IPS DF 4.7 (cell line): ENCODE results near the gene CEP78.
"Not testable (repeated sequence)": the region's sequence is repeated elsewhere in the genome, so short reads cannot be mapped to it uniquely, and the experiment has no call there.

Experiments used
- DNase-seq: peaks from one replicate; pipeline ENCODE4 v3.0.0-alpha.2; 2013; ENCODE audit warnings: low spot score; ENCODE audit errors: extremely low read depth

The CEP78 gene, protein sequence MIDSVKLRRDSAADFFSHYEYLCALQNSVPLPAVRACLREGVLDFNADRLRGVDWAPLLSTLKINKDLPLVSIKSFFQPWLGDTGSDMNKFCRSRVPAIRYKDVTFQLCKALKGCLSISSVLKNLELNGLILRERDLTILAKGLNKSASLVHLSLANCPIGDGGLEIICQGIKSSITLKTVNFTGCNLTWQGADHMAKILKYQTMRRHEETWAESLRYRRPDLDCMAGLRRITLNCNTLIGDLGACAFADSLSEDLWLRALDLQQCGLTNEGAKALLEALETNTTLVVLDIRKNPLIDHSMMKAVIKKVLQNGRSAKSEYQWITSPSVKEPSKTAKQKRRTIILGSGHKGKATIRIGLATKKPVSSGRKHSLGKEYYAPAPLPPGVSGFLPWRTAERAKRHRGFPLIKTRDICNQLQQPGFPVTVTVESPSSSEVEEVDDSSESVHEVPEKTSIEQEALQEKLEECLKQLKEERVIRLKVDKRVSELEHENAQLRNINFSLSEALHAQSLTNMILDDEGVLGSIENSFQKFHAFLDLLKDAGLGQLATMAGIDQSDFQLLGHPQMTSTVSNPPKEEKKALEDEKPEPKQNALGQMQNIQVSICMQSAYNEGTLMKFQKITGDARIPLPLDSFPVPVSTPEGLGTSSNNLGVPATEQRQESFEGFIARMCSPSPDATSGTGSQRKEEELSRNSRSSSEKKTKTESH

DNA sequence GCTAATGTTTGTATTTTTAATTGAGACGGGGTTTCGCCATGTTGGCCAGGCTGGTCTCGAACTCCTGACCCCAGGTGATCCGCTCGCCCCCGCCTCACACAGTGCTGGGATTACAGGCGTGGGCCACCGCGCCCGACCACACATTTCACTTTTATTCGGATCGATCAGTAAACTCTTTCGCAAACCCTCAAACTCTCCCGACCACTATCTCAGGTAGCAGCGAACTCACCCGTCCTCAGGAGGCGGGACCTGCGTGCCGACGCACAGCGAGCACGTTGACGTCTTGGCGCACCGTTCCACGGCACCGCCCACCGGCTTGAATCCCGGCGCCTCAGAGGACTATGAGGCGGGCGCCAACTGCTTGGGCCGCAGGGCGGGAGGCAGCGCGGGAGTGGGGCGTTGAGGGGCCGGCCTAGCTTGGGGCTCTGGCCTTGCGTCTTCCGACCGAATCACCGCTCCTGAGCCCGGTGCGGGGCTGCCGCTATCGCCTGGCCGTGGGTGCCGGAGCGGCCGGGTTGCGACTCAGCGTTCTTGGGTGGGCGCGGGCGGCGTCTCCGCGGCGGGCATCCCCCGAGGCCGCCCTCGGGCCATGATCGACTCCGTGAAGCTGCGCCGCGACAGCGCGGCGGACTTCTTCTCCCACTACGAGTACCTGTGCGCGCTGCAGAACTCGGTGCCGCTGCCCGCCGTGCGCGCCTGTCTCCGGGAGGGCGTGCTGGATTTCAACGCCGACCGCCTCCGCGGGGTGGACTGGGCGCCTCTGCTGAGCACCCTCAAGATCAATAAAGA lies at the start of gene CEP78:
Gene CEP78, plus strand, starts transcription at position 314 of the 789 bp plus-strand sequence. Its CDS starts 276 bp downstream, at position 590.
- DNase-seq: peak; percentile 89

- no peak for DNase-seq
Observed at GRCh38 chr9:78187763-78188484, 48.0 kb upstream of the CEP78 start.

GRCh38 chr9:78188594-78188993 lies 47.3 kb upstream of the CEP78 start:
- no peak for DNase-seq

DNA sequence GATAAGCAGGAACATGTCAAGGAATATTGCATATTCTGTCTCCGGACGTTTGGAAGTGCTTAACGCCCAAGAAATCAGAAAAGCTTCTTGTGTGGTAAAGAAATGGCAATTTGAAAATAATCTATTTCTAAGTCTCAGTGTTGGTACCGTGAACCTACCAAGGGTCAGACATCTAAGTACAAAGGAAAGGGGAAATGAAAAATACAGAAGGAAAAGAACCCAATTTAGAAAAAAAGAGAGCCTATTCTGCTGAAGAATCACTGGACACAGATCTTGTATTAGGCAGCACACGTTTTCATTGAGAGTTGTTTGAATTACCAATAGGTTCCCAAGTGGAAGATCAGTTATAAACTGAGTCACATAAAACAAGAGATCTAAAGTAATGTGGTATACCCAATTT lies 46.9 kb upstream of the CEP78 start:
- DNase-seq: no peak

GRCh38 chr9:78189461-78189860 lies 46.4 kb upstream of the CEP78 start:
- DNase-seq: no peak

DNA sequence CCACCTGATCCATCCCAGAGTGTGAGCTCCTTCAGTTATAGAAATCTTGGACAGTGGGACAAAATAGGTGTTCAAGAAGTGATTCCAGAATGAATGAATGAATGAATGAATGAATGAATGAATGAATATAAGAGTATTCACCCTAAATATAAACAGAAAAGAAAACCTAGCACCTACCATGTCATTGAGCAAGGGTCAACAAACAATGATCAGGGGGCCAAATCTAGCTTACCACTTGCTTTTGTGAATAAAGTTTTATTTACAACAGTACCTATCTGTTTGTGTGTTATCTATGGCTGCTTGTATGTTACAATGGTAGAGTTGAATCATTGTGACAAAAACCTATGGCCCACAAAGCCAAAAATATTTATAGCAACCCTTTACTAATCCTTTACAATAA lies 43.9 kb upstream of the CEP78 start:
- DNase-seq: no peak

DNA sequence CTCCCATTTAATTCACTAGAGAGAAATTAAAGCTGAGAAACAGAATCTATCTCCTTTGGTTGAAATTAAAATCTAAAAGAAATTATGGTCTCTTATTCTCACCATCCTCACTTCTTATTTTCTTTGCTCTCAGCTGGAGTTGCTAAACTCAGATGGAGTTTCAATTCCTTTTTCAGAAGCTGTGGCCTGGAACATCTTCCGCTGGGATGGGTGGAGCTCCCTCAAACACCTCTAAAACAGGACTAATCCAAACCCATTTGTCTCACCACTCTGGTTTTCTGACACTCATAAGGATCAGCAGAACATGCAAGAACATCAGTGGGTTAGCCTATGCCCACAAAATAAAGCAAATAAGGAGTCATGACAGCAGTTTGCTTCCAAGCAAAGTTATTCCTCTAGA lies 39.6 kb upstream of the CEP78 start:
- no peak for DNase-seq

GRCh38 chr9:78201158-78201777 lies 34.6 kb upstream of the CEP78 start:
- DNase-seq: not testable (repeated sequence)

DNA sequence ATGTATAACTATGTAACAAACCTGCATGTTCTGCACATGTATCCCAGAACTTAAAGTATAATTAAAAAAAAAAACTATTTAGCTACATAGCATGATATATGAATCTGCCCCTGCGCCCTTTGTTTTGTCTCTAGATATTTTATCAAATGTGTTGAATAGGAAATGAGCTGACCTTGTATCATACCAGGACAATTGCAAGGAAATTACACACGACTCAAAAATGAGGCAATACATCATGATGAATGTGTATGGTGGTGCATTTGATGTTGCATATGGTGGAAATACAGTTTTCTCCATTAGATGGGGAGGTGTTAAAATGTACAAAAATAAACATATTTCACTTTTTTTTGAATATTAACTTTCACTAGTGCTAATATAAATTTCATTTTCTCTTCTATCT lies 28.6 kb upstream of the CEP78 start:
- no peak for DNase-seq

DNA sequence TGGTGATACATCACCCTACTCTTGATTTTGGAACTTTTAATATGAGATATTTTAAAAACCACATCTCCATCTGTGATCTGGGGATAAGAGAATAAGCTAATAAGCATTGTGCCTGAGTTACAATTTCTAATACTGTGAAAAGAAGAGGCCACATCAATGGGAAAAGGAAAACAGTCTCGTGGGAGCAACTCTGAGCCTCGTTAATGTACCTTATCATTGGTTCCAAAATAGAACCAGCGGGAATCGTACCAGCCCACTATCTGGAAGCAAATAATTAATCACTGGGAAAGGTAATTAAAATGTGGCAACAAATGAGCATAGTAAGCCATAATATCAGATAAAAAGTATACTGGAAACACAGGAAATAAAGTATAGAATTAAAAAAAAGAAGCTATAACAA lies 28.0 kb upstream of the CEP78 start:
- DNase-seq: no peak

DNA sequence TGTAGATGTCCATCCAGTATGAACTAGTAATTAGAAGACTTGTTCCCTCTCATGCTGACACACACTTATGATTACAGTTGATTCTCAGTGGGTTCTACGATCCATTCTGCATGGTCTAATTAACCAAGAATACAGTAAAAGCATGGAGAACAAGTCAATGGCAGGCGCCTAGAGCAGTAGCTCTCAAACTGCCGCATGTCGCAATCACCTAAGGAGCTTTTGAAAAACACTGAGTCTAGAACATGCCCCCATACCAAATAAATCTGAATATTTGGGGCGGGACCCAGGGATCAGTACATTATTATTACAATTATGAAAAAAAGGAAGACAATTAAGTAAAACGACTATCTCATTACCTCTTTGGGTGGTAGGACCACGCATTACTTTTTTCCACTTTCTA lies 26.7 kb upstream of the CEP78 start:
- DNase-seq: no peak

- DNase-seq: no peak
Observed at GRCh38 chr9:78210841-78211301, 25.0 kb upstream of the CEP78 start.

DNA sequence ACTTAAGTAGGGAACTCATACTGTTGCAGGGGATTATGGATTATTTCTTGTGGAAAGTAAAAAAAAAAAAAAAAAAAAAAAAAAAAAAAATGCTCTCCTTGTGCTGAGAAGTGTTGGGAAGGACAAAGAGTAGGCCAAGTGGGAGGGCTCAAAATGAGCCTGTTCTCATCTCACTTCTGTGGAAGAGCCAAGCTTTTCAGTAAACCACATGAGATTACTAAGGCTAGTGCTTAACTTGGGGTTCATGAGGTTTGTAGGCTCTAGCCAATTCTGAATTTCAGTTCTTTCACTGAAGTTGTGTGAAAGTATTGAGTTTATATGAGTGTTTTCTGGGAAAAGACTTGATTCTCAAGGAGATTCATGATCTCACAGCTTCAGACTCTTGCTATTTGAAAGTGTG lies 23.0 kb upstream of the CEP78 start:
- DNase-seq: no peak

DNA sequence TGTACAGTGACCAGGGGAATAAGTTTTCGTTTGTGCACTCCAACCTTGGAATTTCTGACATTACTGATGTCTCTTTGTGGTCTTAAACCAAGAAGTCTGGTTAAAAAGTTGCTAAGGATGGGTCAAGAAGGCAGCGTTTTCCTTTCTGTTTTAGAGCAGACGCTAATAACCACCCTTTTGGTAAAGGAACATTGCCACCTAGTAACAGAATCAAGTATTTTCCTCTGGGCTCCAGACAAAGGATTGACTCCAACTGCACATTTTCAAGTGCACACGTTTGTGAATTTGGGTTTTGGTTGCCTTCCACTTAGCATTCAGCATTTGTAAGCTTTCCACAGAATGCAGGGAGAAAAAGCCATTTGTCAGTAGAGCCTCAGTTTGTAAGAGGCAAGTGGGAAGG lies 22.2 kb upstream of the CEP78 start:
- no peak for DNase-seq

- DNase-seq: no peak
Observed at GRCh38 chr9:78214492-78214891, 21.4 kb upstream of the CEP78 start.

DNA sequence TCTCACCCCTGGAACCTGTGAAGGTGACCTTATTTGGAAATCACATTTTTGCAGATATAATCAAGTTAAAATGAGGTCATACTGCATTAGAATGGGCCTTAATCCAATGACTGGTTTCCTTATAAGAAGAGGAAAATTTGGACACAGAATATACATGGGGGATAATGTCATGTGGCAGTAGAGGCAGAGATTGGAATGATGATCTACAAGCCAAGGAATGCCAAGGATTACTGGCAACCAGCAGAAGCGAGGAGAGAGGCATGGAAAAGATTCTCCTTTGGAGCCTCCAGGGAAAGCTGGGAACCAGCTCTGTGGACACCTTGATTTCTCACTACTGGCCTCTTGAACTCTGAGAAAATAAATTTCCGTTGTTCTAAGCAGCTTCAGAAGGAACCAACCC lies 20.2 kb upstream of the CEP78 start:
- no peak for DNase-seq

DNA sequence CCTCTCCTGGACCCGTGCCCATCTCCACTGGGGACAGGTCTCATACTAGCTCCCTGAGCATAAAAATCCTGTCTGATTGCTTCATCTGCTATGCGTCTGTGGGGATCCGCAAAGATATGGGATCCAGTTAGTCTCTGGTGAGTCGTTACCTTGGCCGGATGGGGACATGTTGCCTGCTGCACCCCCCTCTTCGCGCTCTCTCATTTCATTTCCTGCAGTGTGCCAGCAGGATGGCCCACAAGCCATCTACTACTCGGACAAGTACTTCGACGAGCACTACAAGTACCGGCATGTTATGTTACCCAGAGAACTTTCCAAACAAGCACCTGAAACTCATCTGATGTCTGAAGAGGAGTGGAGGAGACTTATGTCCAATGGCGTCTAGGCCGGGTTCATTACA lies 17.0 kb upstream of the CEP78 start:
- no peak for DNase-seq

DNA sequence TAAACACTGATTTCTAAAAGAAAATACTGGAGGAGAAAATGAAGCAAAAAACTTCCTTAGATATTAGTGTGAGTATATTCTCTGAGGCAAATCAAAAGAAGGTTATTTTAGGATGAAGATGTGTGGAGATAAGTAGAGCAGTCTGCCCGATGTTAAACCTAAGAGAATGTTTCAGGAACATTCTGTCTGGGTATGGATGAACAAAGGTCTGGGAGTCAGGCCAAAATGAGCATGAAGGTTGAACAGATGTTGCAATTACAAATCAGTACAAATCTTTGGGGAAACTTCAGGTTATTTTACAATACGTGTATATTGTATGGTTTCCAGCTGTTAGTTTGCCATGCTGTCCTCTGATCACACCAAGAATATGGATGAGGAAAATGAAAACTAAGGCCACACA lies 14.4 kb upstream of the CEP78 start:
- DNase-seq: no peak

DNA sequence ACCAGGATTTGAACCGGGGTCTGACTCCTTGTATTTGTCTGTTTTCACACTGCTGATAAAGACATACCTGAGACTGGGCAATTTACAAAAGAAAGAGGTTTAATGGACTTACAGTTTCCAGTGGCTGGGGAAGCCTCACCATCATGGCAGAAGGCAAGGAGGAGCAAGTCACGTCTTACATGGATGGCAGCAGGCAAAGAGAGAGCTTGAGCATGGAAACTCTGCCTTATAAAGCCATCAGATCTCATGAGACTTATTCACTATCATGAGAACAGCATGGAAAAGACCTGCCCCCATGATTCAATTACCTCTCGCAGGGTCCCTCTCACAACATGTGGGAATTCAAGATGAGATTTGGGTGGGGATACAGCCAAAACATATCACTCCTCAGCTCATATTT lies 14.0 kb upstream of the CEP78 start:
- DNase-seq: not testable (repeated sequence)

GRCh38 chr9:78230761-78231160 lies 5.1 kb upstream of the CEP78 start:
- no peak for DNase-seq

GRCh38 chr9:78232471-78232870 lies 3.4 kb upstream of the CEP78 start:
- not testable (repeated sequence) for DNase-seq
